ENCODE data around the gene LCP2.

The LCP2 gene

GRCh38 chr5:170297589-170298462 is at the start of gene LCP2:
LCP2 (minus strand) TSS chr5:170297777; CDS start chr5:170297611, 166 bp downstream.
- DNase-seq = no peak

GRCh38 chr5:170347022-170347567 is 49.5 kb upstream of the LCP2 start:
- no peak for DNase-seq

DNA sequence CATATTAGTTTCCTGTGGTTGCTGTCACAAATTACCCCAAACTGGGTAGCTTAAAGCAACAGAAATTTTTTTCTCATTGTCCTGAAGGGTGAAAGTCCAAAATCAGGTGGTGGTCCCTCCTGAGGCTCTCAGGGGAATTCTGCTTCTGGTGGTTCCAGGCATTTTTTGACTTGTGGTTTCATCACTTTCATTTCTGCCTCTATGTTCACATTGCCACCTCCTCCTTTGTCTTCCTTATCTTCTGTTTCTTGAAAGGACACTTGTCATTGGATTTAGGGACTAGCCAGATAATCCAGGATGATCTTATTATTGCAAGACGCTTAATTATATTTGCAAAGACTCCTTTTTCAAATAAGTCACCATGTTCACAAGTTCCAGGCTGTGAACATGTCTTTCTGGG is 48.4 kb upstream of the LCP2 start:
- DNase-seq = no peak

DNA sequence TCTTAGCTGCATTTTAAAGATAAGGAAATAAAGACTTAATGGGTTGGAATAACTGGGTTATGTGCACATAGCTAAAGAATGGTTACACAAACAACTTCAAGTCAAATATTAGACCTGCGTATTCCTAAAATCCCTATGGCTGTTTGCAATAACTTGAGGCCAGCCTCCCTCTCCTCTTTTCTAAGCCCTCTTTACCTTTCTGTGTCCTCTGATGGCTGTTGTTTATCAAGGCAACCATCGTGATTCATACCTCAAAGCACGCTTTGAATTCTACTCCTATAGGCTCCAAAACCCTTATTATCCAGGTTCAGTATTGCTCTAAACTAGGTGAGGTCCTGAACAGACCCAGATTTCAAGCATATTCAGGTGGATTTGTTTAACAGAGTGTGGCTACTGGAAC is 45.6 kb upstream of the LCP2 start:
- no peak for DNase-seq

- no peak for DNase-seq
These were observed 44.7 kb upstream of the LCP2 start for GRCh38 chr5:170342153-170342725.

GRCh38 chr5:170341545-170341944 is 44.0 kb upstream of the LCP2 start:
- no peak for DNase-seq

GRCh38 chr5:170339780-170340167 is 42.2 kb upstream of the LCP2 start:
- DNase-seq = no peak

DNA sequence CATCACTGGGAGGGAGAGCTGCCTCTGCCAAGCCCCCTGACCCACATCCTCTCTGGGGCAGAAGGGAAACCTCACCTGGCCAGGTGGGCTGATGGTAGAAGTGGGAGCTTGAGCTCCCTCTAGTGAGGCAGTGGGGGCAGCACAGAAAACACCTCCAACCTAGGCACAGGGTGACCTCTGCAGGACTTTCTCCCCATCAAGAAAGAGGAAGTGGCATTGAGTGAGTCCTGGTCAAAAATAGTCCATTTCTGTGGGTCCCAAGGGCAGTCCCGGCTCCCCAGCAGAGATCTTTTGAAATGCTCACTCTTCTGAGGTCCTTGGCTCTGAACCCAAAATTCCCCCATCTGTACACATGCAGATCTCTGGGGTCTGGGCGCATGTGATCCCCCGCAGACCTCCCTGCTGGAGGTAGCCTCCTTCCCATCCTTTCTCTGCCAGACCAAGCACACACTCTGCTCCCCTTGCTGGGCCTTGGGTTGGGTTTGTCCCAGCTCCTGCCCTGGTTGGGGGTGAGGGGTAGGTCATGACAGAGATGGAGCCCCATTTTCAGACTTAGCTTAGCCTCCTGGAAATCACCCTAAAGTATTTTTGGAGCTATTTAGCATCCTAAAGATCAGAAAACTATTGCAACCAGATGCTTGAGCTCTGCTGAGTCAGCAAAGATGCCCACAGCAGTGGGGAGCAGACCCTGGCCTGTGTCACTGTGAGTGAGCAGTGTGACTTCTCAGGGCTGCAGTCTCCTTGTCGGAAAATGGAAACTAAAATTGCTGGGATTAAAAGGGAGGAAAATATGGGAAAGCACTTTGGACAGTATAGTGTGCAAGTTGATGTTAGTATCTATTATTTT is 41.6 kb upstream of the LCP2 start:
- DNase-seq = no peak

DNA sequence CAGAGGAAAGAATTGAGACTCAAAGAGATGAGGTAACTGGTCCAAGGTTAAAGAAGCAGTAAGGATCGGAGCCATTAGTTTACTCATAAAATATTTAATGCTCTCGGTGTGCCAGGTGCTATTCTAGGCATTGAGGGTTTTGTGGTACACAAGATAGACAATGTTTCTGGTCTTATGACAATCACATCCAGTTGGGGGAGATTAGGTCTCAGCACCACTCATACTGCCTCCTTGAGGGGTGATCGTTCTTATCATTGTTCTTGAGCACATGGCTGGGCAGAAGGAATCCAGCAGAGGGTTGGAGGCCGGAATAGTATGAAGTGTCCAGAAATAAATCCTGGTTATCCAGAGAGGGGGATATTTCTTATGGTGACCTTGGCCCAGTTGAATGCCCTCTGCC is 40.7 kb upstream of the LCP2 start:
- no peak for DNase-seq

GRCh38 chr5:170337045-170337733 is 39.6 kb upstream of the LCP2 start:
- no peak for DNase-seq

- DNase-seq = no peak
These were observed 38.5 kb upstream of the LCP2 start for GRCh38 chr5:170336065-170336464.

- no peak for DNase-seq
These were observed 37.0 kb upstream of the LCP2 start for GRCh38 chr5:170334626-170335025.

GRCh38 chr5:170333161-170333910 is 35.8 kb upstream of the LCP2 start:
- no peak for DNase-seq

DNA sequence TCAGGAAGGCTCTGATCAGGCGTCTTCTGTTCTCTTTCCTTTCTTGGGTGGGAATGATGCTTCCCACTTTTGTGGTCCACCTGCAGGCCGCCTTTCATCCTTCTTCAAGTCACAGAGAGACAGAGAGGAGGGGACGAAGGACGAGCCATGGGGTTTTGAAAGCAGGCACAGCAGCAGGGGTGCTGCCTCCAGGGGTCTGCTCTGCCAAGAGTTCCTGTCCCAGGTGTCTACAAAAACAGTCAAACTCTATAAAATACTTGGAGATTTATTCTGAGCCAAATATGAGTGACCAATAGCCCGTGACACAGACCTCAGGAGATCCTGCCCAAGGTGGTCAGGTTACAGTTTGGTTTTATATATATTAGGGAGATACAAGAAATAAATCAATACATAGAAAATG is 34.5 kb upstream of the LCP2 start:
- DNase-seq = no peak

GRCh38 chr5:170330568-170331054 is 33.0 kb upstream of the LCP2 start:
- DNase-seq = no peak

GRCh38 chr5:170329524-170329923 is 31.9 kb upstream of the LCP2 start:
- DNase-seq = no peak

- DNase-seq = no peak
These were observed 30.3 kb upstream of the LCP2 start for GRCh38 chr5:170327829-170328228.

DNA sequence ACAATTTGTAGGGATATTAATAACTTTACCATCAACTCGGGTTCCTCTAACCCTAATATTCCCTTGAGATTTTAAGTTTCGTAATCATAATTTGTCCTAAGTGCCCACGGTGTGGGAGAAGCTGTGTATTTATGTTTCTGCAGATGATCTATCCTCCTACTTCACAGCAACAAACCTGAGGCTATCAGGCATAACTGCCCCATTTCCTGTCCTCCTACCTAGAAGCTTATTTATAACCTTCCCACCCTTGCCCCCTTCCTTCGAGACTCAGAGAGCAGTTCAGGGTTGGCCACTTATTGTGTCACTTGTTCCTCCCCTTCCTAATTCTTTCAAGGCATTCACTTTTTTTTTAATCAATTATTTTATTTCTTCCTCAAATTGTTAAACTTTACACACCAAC is 29.6 kb upstream of the LCP2 start:
- DNase-seq = no peak

GRCh38 chr5:170319301-170319700 is 21.7 kb upstream of the LCP2 start:
- no peak for DNase-seq

DNA sequence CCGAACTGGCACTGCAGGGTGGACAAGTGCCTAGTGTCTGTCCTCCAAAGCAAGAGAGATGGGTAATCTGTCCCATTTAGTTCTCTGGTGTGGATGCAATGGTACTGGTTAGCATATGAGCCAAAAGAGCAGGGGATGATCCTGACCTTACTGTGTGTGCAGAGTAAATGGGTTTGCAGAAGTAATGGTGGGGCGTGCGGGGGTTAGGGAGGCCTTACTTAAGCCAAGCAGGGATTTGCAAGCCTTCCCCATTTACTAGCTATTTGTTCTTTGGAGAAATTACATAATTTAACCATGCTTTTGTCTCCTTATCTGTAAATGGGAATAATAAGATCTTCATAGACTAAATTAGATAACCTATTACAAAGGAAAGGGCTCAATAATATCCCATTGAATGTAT is 19.9 kb upstream of the LCP2 start:
- DNase-seq = no peak

- no peak for DNase-seq
These were observed 19.4 kb upstream of the LCP2 start for GRCh38 chr5:170316937-170317336.

DNA sequence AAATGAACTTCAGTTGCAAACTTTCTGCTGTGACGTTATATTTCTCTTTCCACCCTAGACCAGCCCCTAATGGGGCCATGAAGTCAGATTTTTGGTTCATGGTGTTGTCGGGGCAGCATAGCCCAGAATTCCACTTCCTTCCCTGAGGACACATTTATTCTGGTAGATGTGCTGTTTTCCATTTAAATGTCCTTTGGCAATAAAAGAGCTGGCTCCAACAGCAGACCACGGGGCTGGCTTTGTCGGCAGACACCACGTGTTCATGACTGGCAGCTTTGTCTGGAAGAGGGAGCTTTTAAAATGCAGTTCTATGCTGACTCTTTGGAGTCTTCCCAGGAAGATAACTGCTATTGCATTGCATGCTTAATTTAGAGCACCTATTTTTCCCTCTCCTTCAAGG is 17.6 kb upstream of the LCP2 start:
- no peak for DNase-seq
